ENCODE results near the gene APCDD1L.

GRCh38 chr20:58449681-58450221 is 65.4 kb downstream of the APCDD1L start:
- TF ChIP-seq CTCF (IDR thresholded peaks at IDR 0.05; ENCODE audit: poor library complexity, severe bottlenecking) (peak; percentile 41), RAD21 (conservative IDR thresholded peaks at IDR 0.05) (peak; percentile 42), MXI1 (conservative IDR thresholded peaks at IDR 0.05; ENCODE audit: poor library complexity, severe bottlenecking) (no peak), REST (IDR thresholded peaks at IDR 0.05; ENCODE audit: borderline replicate concordance) (no peak), POLR2AphosphoS5 (IDR thresholded peaks at IDR 0.05) (no peak), EP300 (conservative IDR thresholded peaks at IDR 0.05; ENCODE audit: poor library complexity, severe bottlenecking) (no peak)

All from neural cell (in vitro differentiated cells).